Measurements from ENCODE around the gene CDK3.

DNA sequence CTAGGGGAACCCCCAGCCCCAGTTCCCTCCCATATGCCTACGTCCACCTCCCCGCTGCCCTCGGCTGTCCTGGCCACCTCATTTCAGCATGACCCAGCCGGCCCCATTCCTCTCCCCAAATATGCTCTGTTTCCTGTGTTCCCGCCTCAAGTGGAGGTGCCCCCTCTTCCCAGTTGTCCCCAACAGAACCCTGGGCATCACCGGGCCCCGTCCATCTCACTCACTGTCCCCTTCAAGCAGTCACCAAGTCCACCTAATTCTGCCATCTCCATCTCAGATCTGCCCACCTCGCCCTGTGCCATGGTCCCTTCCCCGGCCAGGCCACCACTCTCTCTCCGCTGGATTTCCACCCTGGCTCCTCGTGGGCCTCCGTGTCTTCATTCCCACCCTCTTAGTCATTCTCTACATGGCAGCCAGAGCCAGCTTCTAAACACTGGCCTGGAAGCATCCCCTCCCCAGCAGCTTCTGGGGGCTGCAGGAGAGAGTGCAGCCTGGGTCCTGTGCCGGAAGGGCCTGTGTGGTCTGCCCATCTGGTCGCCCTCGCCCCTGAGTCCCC is 12.8 kb downstream of the CDK3 start:
- no peak for TF ChIP-seq EZH2phosphoT487 (IDR thresholded peaks at IDR 0.05; ENCODE audit: borderline replicate concordance, low read depth, low read length)
- TF ChIP-seq, protein P1, sequence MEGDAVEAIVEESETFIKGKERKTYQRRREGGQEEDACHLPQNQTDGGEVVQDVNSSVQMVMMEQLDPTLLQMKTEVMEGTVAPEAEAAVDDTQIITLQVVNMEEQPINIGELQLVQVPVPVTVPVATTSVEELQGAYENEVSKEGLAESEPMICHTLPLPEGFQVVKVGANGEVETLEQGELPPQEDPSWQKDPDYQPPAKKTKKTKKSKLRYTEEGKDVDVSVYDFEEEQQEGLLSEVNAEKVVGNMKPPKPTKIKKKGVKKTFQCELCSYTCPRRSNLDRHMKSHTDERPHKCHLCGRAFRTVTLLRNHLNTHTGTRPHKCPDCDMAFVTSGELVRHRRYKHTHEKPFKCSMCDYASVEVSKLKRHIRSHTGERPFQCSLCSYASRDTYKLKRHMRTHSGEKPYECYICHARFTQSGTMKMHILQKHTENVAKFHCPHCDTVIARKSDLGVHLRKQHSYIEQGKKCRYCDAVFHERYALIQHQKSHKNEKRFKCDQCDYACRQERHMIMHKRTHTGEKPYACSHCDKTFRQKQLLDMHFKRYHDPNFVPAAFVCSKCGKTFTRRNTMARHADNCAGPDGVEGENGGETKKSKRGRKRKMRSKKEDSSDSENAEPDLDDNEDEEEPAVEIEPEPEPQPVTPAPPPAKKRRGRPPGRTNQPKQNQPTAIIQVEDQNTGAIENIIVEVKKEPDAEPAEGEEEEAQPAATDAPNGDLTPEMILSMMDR (conservative IDR thresholded peaks at IDR 0.05; ENCODE audit: low read length), result no peak
